Smooth muscle cell (in vitro differentiated cells): Measurements from ENCODE around the gene SUN2. TPM values are rescaled to one million over a fixed set of nuclear protein-coding genes. Genes with fewer than 3 reads are reported as not detected.

Source experiments
- DNase-seq: peaks from one replicate; lab custom pipeline; 2025; ENCODE audit not compliant: unreplicated experiment; lab: John Stamatoyannopoulos, UW
- H2AFZ ChIP-seq: fragments of 200-600 bp; sonication (generic); 2 replicates; pipeline ENCODE4 v1.6.0; 2016; ENCODE audit warnings: antibody characterized with exemption, low read depth, mild to moderate bottlenecking
- H3F3A ChIP-seq: fragments of 200-600 bp; sonication (generic); 2 replicates; pipeline ENCODE4 v1.6.0; 2017; ENCODE audit warnings: antibody characterized with exemption, low read depth
- H3K27ac ChIP-seq: fragments of 200-600 bp; sonication (generic); 2 replicates; pipeline ENCODE4 v1.5.1; 2016; ENCODE audit warnings: low read depth, mild to moderate bottlenecking
- H3K27me3 ChIP-seq: fragments of 200-600 bp; sonication (generic); 2 replicates; pipeline ENCODE4 v1.6.1; 2016; ENCODE audit warnings: low read depth, mild to moderate bottlenecking
- H3K36me3 ChIP-seq: fragments of 200-600 bp; sonication (generic); 2 replicates; pipeline ENCODE4 v1.5.1; 2016; ENCODE audit warnings: low read depth
- H3K4me1 ChIP-seq: fragments of 200-600 bp; sonication (generic); 2 replicates; pipeline ENCODE4 v1.5.1; 2016; ENCODE audit warnings: low read depth
- H3K4me2 ChIP-seq: fragments of 200-600 bp; sonication (generic); 2 replicates; pipeline ENCODE4 v1.6.0; 2016; ENCODE audit warnings: mild to moderate bottlenecking
- H3K4me3 ChIP-seq: fragments of 200-600 bp; sonication (generic); 2 replicates; pipeline ENCODE4 v1.5.1; 2016; ENCODE audit warnings: mild to moderate bottlenecking
- H3K79me2 ChIP-seq: fragments of 200-600 bp; sonication (generic); 2 replicates; pipeline ENCODE4 v1.6.0; 2016; ENCODE audit warnings: low read depth, mild to moderate bottlenecking
- H3K9ac ChIP-seq: fragments of 200-600 bp; sonication (generic); 2 replicates; pipeline ENCODE4 v1.6.0; 2016; ENCODE audit warnings: low read depth
- H3K9me3 ChIP-seq: fragments of 200-600 bp; sonication (generic); replicated peaks from 2 replicates; pipeline ENCODE4 v1.5.1; 2016; ENCODE audit warnings: low read depth
- H4K20me1 ChIP-seq: fragments of 200-600 bp; sonication (generic); 2 replicates; pipeline ENCODE4 v1.6.0; 2016; ENCODE audit warnings: low read depth
- CTCF ChIP-seq: fragments of 200-600 bp; sonication (generic); IDR thresholded peaks from 2 replicates; pipeline ENCODE4 v1.5.1; 2017; ENCODE audit warnings: borderline replicate concordance, mild to moderate bottlenecking, antibody characterized with exemption; ENCODE audit not compliant: insufficient read depth, poor library complexity, severe bottlenecking
- WGBS: methylation state at CpG from one replicate; pipeline ENCODE4 v1.1.7; 2016; ENCODE audit warnings: low lambda C conversion rate; 5-methylcytosine and 5-hydroxymethylcytosine counted together
- polyA plus RNA-seq: library from polyadenylated mRNA; unstranded; fragments of >200 nt; fragmentation: Nextera tagmentation; extraction: Ambion mirVana; gene quantifications from 2 replicates; pipeline ENCODE4 v1.2.1, GENCODE V29; 2016
- total RNA-seq: library from RNA; depleted of rRNA; stranded (reverse); fragments of >200 nt; gene quantifications from 2 replicates; pipeline ENCODE4 v1.2.3, GENCODE V29; 2014

The SUN2 gene
- total and polyA plus RNA-seq, 2 experiments from 2014 or later = 59.1 to 71.7 TPM

- peaks cover 88% of the 10 kb centered on the region for H3K79me2 ChIP-seq
- H4K20me1 ChIP-seq = peaks cover 89% of the 10 kb centered on the region
- TF ChIP-seq CTCF = no peak
- WGBS = 84% methylated on average over 2 of the region's 2 CpGs
- no peak overlapping the region for H3K27ac ChIP-seq
- no peaks in the 10 kb centered on the region for H3K36me3 ChIP-seq
- no peak overlapping the region for H3K4me3 ChIP-seq
- H3K9me3 ChIP-seq = no peaks in the 10 kb centered on the region
- no peak overlapping the region for H3K4me2 ChIP-seq
- no peak overlapping the region for H2AFZ ChIP-seq
- H3F3A ChIP-seq = no peaks in the 10 kb centered on the region
- no peaks in the 10 kb centered on the region for H3K27me3 ChIP-seq
- DNase-seq = no peak
- no peak overlapping the region for H3K9ac ChIP-seq
- peaks cover 23% of the 10 kb centered on the region for H3K4me1 ChIP-seq
Measured at GRCh38 chr22:38694049-38694448, 61.7 kb downstream of the SUN2 start.

GRCh38 chr22:38689651-38690050 is 66.1 kb downstream of the SUN2 start:
- H3K36me3 ChIP-seq = peaks cover 7% of the 10 kb centered on the region
- H3K79me2 ChIP-seq = peaks cover 45% of the 10 kb centered on the region

GRCh38 chr22:38685761-38686160 is 70.0 kb downstream of the SUN2 start:
- Histone ChIP-seq H3K4me2 (no peak overlapping the region), H3K27ac (no peak overlapping the region), H3F3A (no peaks in the 10 kb centered on the region), H3K79me2 (peaks cover 19% of the 10 kb centered on the region), H3K36me3 (peaks cover 7% of the 10 kb centered on the region), H2AFZ (no peak overlapping the region), H3K27me3 (no peaks in the 10 kb centered on the region), H3K4me1 (peaks cover 10% of the 10 kb centered on the region), H3K9me3 (no peaks in the 10 kb centered on the region), H4K20me1 (peaks cover 20% of the 10 kb centered on the region), H3K4me3 (no peak overlapping the region), H3K9ac (no peak overlapping the region)
- no peak for DNase-seq
- no peak for TF ChIP-seq CTCF
- WGBS = 100% methylated on average over 1 of the region's 1 CpG

More at GRCh38 chr22:38689651-38690050, 66.1 kb downstream of the SUN2 start:
- no peak for TF ChIP-seq CTCF
- Histone ChIP-seq H3K27ac (no peak overlapping the region), H3K4me2 (no peak overlapping the region), H3K4me1 (no peaks in the 10 kb centered on the region), H3K9me3 (no peaks in the 10 kb centered on the region), H3K9ac (no peak overlapping the region), H3K27me3 (no peaks in the 10 kb centered on the region), H2AFZ (no peak overlapping the region), H3F3A (no peaks in the 10 kb centered on the region), H3K4me3 (no peak overlapping the region), H4K20me1 (peaks cover 53% of the 10 kb centered on the region)
- 100% methylated on average over 1 of the region's 1 CpG for WGBS
- DNase-seq = no peak

GRCh38 chr22:38684895-38685294 is 70.9 kb downstream of the SUN2 start:
- peaks cover 12% of the 10 kb centered on the region for H4K20me1 ChIP-seq
- H3F3A ChIP-seq = no peaks in the 10 kb centered on the region
- no peak overlapping the region for H3K4me3 ChIP-seq
- H3K9me3 ChIP-seq = no peaks in the 10 kb centered on the region
- H3K27me3 ChIP-seq = no peaks in the 10 kb centered on the region
- WGBS = 97% methylated on average over 9 of the region's 9 CpGs
- H3K9ac ChIP-seq = no peak overlapping the region
- DNase-seq = no peak
- no peak for TF ChIP-seq CTCF
- no peak overlapping the region for H3K4me2 ChIP-seq
- H3K79me2 ChIP-seq = peaks cover 10% of the 10 kb centered on the region
- H3K36me3 ChIP-seq = peaks cover 7% of the 10 kb centered on the region
- no peak overlapping the region for H2AFZ ChIP-seq
- no peak overlapping the region for H3K27ac ChIP-seq
- H3K4me1 ChIP-seq = peaks cover 10% of the 10 kb centered on the region
